Pericardium fibroblast (primary cell): ENCODE data around the gene KCNAB2. TPM values are rescaled to one million over a fixed set of nuclear protein-coding genes. Genes with fewer than 3 reads are reported as not detected.

Source experiments
- total RNA-seq: library from RNA; depleted of rRNA; stranded (reverse); fragments of >200 nt; gene quantifications from 2 replicates; pipeline ENCODE4 v1.2.3, GENCODE V29; 2015

The KCNAB2 gene
- total RNA-seq = 4.6 and 8.3 TPM in 2 replicates

GRCh38 chr1:6045561-6045960 lies at the start of gene KCNAB2:
KCNAB2 (plus strand) TSS chr1:6045888; CDS start chr1:6051537, 5,649 bp downstream.

Other genes with a start within 250 kb of the KCNAB2 start
- 7.1 TPM in 2 replicates for gene NPHP4, start 53.5 kb upstream of the KCNAB2 start, total RNA-seq
- gene CHD5, start 134.4 kb downstream of the KCNAB2 start, total RNA-seq = under 0.01 TPM in 2 replicates
- gene RPL22, start 153.7 kb downstream of the KCNAB2 start, total RNA-seq = 223 and 309 TPM in 2 replicates
- 3.7 and 8.2 TPM in 2 replicates for gene RNF207, start 160.2 kb downstream of the KCNAB2 start, total RNA-seq
- gene ICMT, start 190.1 kb downstream of the KCNAB2 start, total RNA-seq = 42.7 and 57.8 TPM in 2 replicates
- not detected in 2 replicates for gene HES3, start 198.3 kb downstream of the KCNAB2 start, total RNA-seq
- gene GPR153, start 215.2 kb downstream of the KCNAB2 start, total RNA-seq = 24.6 and 27.2 TPM in 2 replicates